Measurements from ENCODE around the gene SDC1. TPM values are rescaled to one million over a fixed set of nuclear protein-coding genes. Genes with fewer than 3 reads are reported as not detected.

SDC1 gene
- total and polyA plus RNA-seq, 2 donors, result 6.8 to 18.9 TPM

- WGBS, result 92% methylated on average over 13 of the region's 13 CpGs
- no peak for DNase-seq (ENCODE audit: low read depth in 6 of 9, low spot score in 9 of 9)
Measured at GRCh38 chr2:20172273-20173055, 52.5 kb downstream of the SDC1 start.

GRCh38 chr2:20171445-20171977 is 53.4 kb downstream of the SDC1 start:
- H3K27ac ChIP-seq (ENCODE audit: low read depth in 1 of 2, low read length in 1 of 2), result no peak overlapping the region
- H3K9me3 ChIP-seq (ENCODE audit: control insufficient read depth in 2 of 2, insufficient read depth in 1 of 2, low read length in 1 of 2), result no peaks in the 10 kb centered on the region
- DNase-seq (ENCODE audit: low read depth in 6 of 9, low spot score in 9 of 9), result no peak
- H3K4me1 ChIP-seq (ENCODE audit: control insufficient read depth in 2 of 2, insufficient read depth in 2 of 2, low read length in 2 of 2), result no peaks in the 10 kb centered on the region
- H3K4me3 ChIP-seq (ENCODE audit: low read length in 2 of 2), result no peak overlapping the region
- no peaks in the 10 kb centered on the region for H3K27me3 ChIP-seq (ENCODE audit: control insufficient read depth in 2 of 2, insufficient read depth in 1 of 2, low read length in 1 of 2)
- WGBS, result 93% methylated on average over 3 of the region's 3 CpGs
- no peaks in the 10 kb centered on the region for H3K36me3 ChIP-seq (ENCODE audit: control insufficient read depth in 2 of 2, insufficient read depth in 2 of 2, low read length in 1 of 2)

More at GRCh38 chr2:20172273-20173055, 52.5 kb downstream of the SDC1 start:
- Histone ChIP-seq H3K36me3 (ENCODE audit: control insufficient read depth in 2 of 2, insufficient read depth in 2 of 2, low read length in 1 of 2) (no peaks in the 10 kb centered on the region), H3K27ac (ENCODE audit: low read depth in 1 of 2, low read length in 1 of 2) (no peak overlapping the region), H3K4me3 (ENCODE audit: low read length in 2 of 2) (no peak overlapping the region), H3K9me3 (ENCODE audit: control insufficient read depth in 2 of 2, insufficient read depth in 1 of 2, low read length in 1 of 2) (no peaks in the 10 kb centered on the region), H3K4me1 (ENCODE audit: control insufficient read depth in 2 of 2, insufficient read depth in 2 of 2, low read length in 2 of 2) (no peaks in the 10 kb centered on the region), H3K27me3 (ENCODE audit: control insufficient read depth in 2 of 2, insufficient read depth in 1 of 2, low read length in 1 of 2) (no peaks in the 10 kb centered on the region)

GRCh38 chr2:20170704-20171250 is 54.2 kb downstream of the SDC1 start:
- H3K27me3 ChIP-seq (ENCODE audit: control insufficient read depth in 2 of 2, insufficient read depth in 1 of 2, low read length in 1 of 2), result no peaks in the 10 kb centered on the region
- no peak overlapping the region for H3K4me3 ChIP-seq (ENCODE audit: low read length in 2 of 2)
- H3K4me1 ChIP-seq (ENCODE audit: control insufficient read depth in 2 of 2, insufficient read depth in 2 of 2, low read length in 2 of 2), result peaks cover 0 to 6% of the 10 kb centered on the region in 2 donors
- no peaks in the 10 kb centered on the region for H3K36me3 ChIP-seq (ENCODE audit: control insufficient read depth in 2 of 2, insufficient read depth in 2 of 2, low read length in 1 of 2)
- DNase-seq (ENCODE audit: low read depth in 6 of 9, low spot score in 9 of 9), result no peak
- WGBS, result 80% methylated on average over 14 of the region's 14 CpGs
- H3K27ac ChIP-seq (ENCODE audit: low read depth in 1 of 2, low read length in 1 of 2), result no peak overlapping the region
- H3K9me3 ChIP-seq (ENCODE audit: control insufficient read depth in 2 of 2, insufficient read depth in 1 of 2, low read length in 1 of 2), result no peaks in the 10 kb centered on the region

- Histone ChIP-seq H3K36me3 (ENCODE audit: control insufficient read depth in 2 of 2, insufficient read depth in 2 of 2, low read length in 1 of 2) (no peaks in the 10 kb centered on the region), H3K27me3 (ENCODE audit: control insufficient read depth in 2 of 2, insufficient read depth in 1 of 2, low read length in 1 of 2) (no peaks in the 10 kb centered on the region), H3K27ac (ENCODE audit: low read depth in 1 of 2, low read length in 1 of 2) (no peak overlapping the region), H3K4me3 (ENCODE audit: low read length in 2 of 2) (no peak overlapping the region), H3K9me3 (ENCODE audit: control insufficient read depth in 2 of 2, insufficient read depth in 1 of 2, low read length in 1 of 2) (no peaks in the 10 kb centered on the region), H3K4me1 (ENCODE audit: control insufficient read depth in 2 of 2, insufficient read depth in 2 of 2, low read length in 2 of 2) (peaks cover 0 to 6% of the 10 kb centered on the region in 2 donors)
- WGBS, result 94% methylated on average over 16 of the region's 16 CpGs
- no peak for DNase-seq (ENCODE audit: low read depth in 6 of 9, low spot score in 9 of 9)
Measured at GRCh38 chr2:20169796-20170703, 54.9 kb downstream of the SDC1 start.

GRCh38 chr2:20168727-20169696 is 55.9 kb downstream of the SDC1 start:
- WGBS, result 93% methylated on average over 26 of the region's 26 CpGs
- peaks cover 0 to 6% of the 10 kb centered on the region in 2 donors for H3K4me1 ChIP-seq (ENCODE audit: control insufficient read depth in 2 of 2, insufficient read depth in 2 of 2, low read length in 2 of 2)

GRCh38 chr2:20168048-20168726 is 56.7 kb downstream of the SDC1 start:
- H3K4me3 ChIP-seq (ENCODE audit: low read length in 2 of 2), result no peak overlapping the region
- H3K9me3 ChIP-seq (ENCODE audit: control insufficient read depth in 2 of 2, insufficient read depth in 1 of 2, low read length in 1 of 2), result no peaks in the 10 kb centered on the region
- H3K4me1 ChIP-seq (ENCODE audit: control insufficient read depth in 2 of 2, insufficient read depth in 2 of 2, low read length in 2 of 2), result peaks cover 0 to 6% of the 10 kb centered on the region in 2 donors
- WGBS, result 95% methylated on average over 17 of the region's 17 CpGs
- no peaks in the 10 kb centered on the region for H3K36me3 ChIP-seq (ENCODE audit: control insufficient read depth in 2 of 2, insufficient read depth in 2 of 2, low read length in 1 of 2)
- DNase-seq (ENCODE audit: low read depth in 6 of 9, low spot score in 9 of 9), result no peak
- H3K27ac ChIP-seq (ENCODE audit: low read depth in 1 of 2, low read length in 1 of 2), result no peak overlapping the region
- no peaks in the 10 kb centered on the region for H3K27me3 ChIP-seq (ENCODE audit: control insufficient read depth in 2 of 2, insufficient read depth in 1 of 2, low read length in 1 of 2)

More at GRCh38 chr2:20168727-20169696, 55.9 kb downstream of the SDC1 start:
- Histone ChIP-seq H3K9me3 (ENCODE audit: control insufficient read depth in 2 of 2, insufficient read depth in 1 of 2, low read length in 1 of 2) (no peaks in the 10 kb centered on the region), H3K27ac (ENCODE audit: low read depth in 1 of 2, low read length in 1 of 2) (no peak overlapping the region), H3K36me3 (ENCODE audit: control insufficient read depth in 2 of 2, insufficient read depth in 2 of 2, low read length in 1 of 2) (no peaks in the 10 kb centered on the region), H3K4me3 (ENCODE audit: low read length in 2 of 2) (no peak overlapping the region), H3K27me3 (ENCODE audit: control insufficient read depth in 2 of 2, insufficient read depth in 1 of 2, low read length in 1 of 2) (no peaks in the 10 kb centered on the region)
- DNase-seq (ENCODE audit: low read depth in 6 of 9, low spot score in 9 of 9), result no peak

GRCh38 chr2:20167356-20167755 is 57.6 kb downstream of the SDC1 start:
- WGBS, result 91% methylated on average over 4 of the region's 4 CpGs
- H3K9me3 ChIP-seq (ENCODE audit: control insufficient read depth in 2 of 2, insufficient read depth in 1 of 2, low read length in 1 of 2), result no peaks in the 10 kb centered on the region
- no peak for DNase-seq (ENCODE audit: low read depth in 6 of 9, low spot score in 9 of 9)
- H3K4me1 ChIP-seq (ENCODE audit: control insufficient read depth in 2 of 2, insufficient read depth in 2 of 2, low read length in 2 of 2), result peaks cover 0 to 6% of the 10 kb centered on the region in 2 donors
- H3K27ac ChIP-seq (ENCODE audit: low read depth in 1 of 2, low read length in 1 of 2), result no peak overlapping the region
- H3K27me3 ChIP-seq (ENCODE audit: control insufficient read depth in 2 of 2, insufficient read depth in 1 of 2, low read length in 1 of 2), result no peaks in the 10 kb centered on the region
- no peak overlapping the region for H3K4me3 ChIP-seq (ENCODE audit: low read length in 2 of 2)
- H3K36me3 ChIP-seq (ENCODE audit: control insufficient read depth in 2 of 2, insufficient read depth in 2 of 2, low read length in 1 of 2), result no peaks in the 10 kb centered on the region
